Right cardiac atrium (tissue), 5 donors: ENCODE data around the gene MACF1. TPM values are rescaled to one million over a fixed set of nuclear protein-coding genes. Genes with fewer than 3 reads are reported as not detected.

Experiments
- polyA plus RNA-seq: library from polyadenylated mRNA; stranded (reverse); fragments of 200-250 nt; gene quantifications from one replicate; pipeline ENCODE4 v1.2.3, GENCODE V29; 2013
- total RNA-seq, 4 donors: library from RNA; stranded (reverse); fragmentation: NEBNext Ultra II Directional; extraction: Animal tissue kit (Norgen Biotek cat#: 25700); gene quantifications; one replicate each; pipeline ENCODE4 v1.2.1, GENCODE V29; 2021
- donor health status: healthy with polysubstance abuse.
- donor health status: DM: no; HTN: yes; CAD: no.
- donor health status: DM: no; HTN: no; CAD: no.
- donor health status: DM: no; HTN: yes; CAD: no; lungs with severe emphysema.
- donor health status: DM: yes; HTN: yes; CAD: no.

The MACF1 gene
- total and polyA plus RNA-seq, 5 donors: 145 to 359 (median 316) TPM

Other genes with a start within 250 kb of the MACF1 start
- 10 to 100 TPM; 44.6 to 63.3 (median 56.0) TPM for gene AKIRIN1, start 213.4 kb upstream of the MACF1 start, total RNA-seq
- 32.2 TPM for gene AKIRIN1, start 213.4 kb upstream of the MACF1 start, polyA plus RNA-seq
- 100 to 1,000 TPM; 466 to 643 (median 510) TPM for gene NDUFS5, start 178.3 kb upstream of the MACF1 start, total RNA-seq
- 2,285 TPM for gene NDUFS5, start 178.3 kb upstream of the MACF1 start, polyA plus RNA-seq